Hepatocyte (in vitro differentiated cells): ENCODE measurements around the gene PLCXD3. TPM values are rescaled to one million over a fixed set of nuclear protein-coding genes. Genes with fewer than 3 reads are reported as not detected.

Experiments
- DNase-seq: peaks from one replicate; pipeline ENCODE4 v3.0.0-alpha.2; 2016; ENCODE audit warnings: low spot score
- H2AFZ ChIP-seq: fragments of 200-600 bp; sonication (generic); 2 replicates; pipeline ENCODE4 v1.6.0; 2016; ENCODE audit warnings: antibody characterized with exemption, mild to moderate bottlenecking
- H3K27ac ChIP-seq: fragments of 200-600 bp; sonication (generic); 2 replicates; pipeline ENCODE4 v1.5.1; 2016; ENCODE audit warnings: mild to moderate bottlenecking
- H3K27me3 ChIP-seq: fragments of 200-600 bp; sonication (generic); 2 replicates; pipeline ENCODE4 v1.6.1; 2016
- H3K36me3 ChIP-seq: fragments of 200-600 bp; sonication (generic); replicated peaks from 2 replicates; pipeline ENCODE4 v1.5.1; 2016; ENCODE audit warnings: low read depth; ENCODE audit not compliant: insufficient read depth
- H3K4me1 ChIP-seq: fragments of 200-600 bp; sonication (generic); 2 replicates; pipeline ENCODE4 v1.5.1; 2016; ENCODE audit warnings: mild to moderate bottlenecking, moderate library complexity; ENCODE audit not compliant: insufficient read depth
- H3K4me2 ChIP-seq: fragments of 200-600 bp; sonication (generic); 2 replicates; pipeline ENCODE4 v1.6.0; 2016
- H3K4me3 ChIP-seq: fragments of 200-600 bp; sonication (generic); 2 replicates; pipeline ENCODE4 v1.5.1; 2016; ENCODE audit warnings: mild to moderate bottlenecking
- H3K79me2 ChIP-seq: fragments of 200-600 bp; sonication (generic); 2 replicates; pipeline ENCODE4 v1.6.0; 2017; ENCODE audit warnings: mild to moderate bottlenecking
- H3K9me2 ChIP-seq: fragments of 200-600 bp; sonication (generic); replicated peaks from 2 replicates; pipeline ENCODE4 v1.6.0; 2017; ENCODE audit warnings: mild to moderate bottlenecking; ENCODE audit not compliant: insufficient read depth
- H3K9me3 ChIP-seq: fragments of 200-600 bp; sonication (generic); 2 replicates; pipeline ENCODE4 v1.5.1; 2016; ENCODE audit warnings: low read depth, mild to moderate bottlenecking
- H4K20me1 ChIP-seq: fragments of 200-600 bp; sonication (generic); 2 replicates; pipeline ENCODE4 v1.6.0; 2016; ENCODE audit warnings: mild to moderate bottlenecking; ENCODE audit not compliant: insufficient read depth, poor library complexity, severe bottlenecking
- EZH2 ChIP-seq: fragments of 200-600 bp; sonication (generic); IDR thresholded peaks from 2 replicates; pipeline ENCODE4 v1.6.1; 2016; ENCODE audit warnings: antibody characterized with exemption, mild to moderate bottlenecking, borderline replicate concordance
- EZH2phosphoT487 ChIP-seq: fragments of 200-600 bp; sonication (generic); IDR thresholded peaks from one replicate; pipeline ENCODE4 v1.6.1; 2018; ENCODE audit warnings: antibody characterized with exemption, mild to moderate bottlenecking, low read depth, moderate library complexity; ENCODE audit not compliant: unreplicated experiment, severe bottlenecking
- WGBS: methylation state at CpG from one replicate; pipeline ENCODE4 v1.1.6; 2016; ENCODE audit warnings: low lambda C conversion rate; ENCODE audit errors: missing lambda C conversion rate; 5-methylcytosine and 5-hydroxymethylcytosine counted together
- polyA plus RNA-seq: library from polyadenylated mRNA; unstranded; fragments of >200 nt; fragmentation: Nextera tagmentation; extraction: Ambion mirVana; gene quantifications from 2 replicates; pipeline ENCODE4 v1.2.1, GENCODE V29; 2016
- total RNA-seq: library from RNA; depleted of rRNA; stranded (reverse); fragments of >200 nt; gene quantifications from 2 replicates; pipeline ENCODE4 v1.2.3, GENCODE V29; 2014
- TF ChIP-seq, protein P1 (sequence below): fragments of 200-600 bp; sonication (generic); IDR thresholded peaks from 2 replicates; pipeline ENCODE4 v1.5.1; 2016; ENCODE audit warnings: antibody characterized with exemption, mild to moderate bottlenecking; ENCODE audit not compliant: poor library complexity

The PLCXD3 gene
- total and polyA plus RNA-seq, 2 experiments from 2014 or later: 0.47 to 2.2 TPM

- no peaks in the 10 kb centered on the region for H3K27me3 ChIP-seq
- WGBS: 75% methylated on average over 2 of the region's 2 CpGs
- H4K20me1 ChIP-seq: no peaks in the 10 kb centered on the region
- DNase-seq: no peak
- H3K36me3 ChIP-seq: no peaks in the 10 kb centered on the region
- H3K79me2 ChIP-seq: no peaks in the 10 kb centered on the region
- no peaks in the 10 kb centered on the region for H3K9me2 ChIP-seq
- H3K4me3 ChIP-seq: no peak overlapping the region
- H3K4me2 ChIP-seq: no peak overlapping the region
- H3K27ac ChIP-seq: no peak overlapping the region
- no peak for TF ChIP-seq EZH2
- no peak for TF ChIP-seq EZH2phosphoT487
- TF ChIP-seq, protein P1, sequence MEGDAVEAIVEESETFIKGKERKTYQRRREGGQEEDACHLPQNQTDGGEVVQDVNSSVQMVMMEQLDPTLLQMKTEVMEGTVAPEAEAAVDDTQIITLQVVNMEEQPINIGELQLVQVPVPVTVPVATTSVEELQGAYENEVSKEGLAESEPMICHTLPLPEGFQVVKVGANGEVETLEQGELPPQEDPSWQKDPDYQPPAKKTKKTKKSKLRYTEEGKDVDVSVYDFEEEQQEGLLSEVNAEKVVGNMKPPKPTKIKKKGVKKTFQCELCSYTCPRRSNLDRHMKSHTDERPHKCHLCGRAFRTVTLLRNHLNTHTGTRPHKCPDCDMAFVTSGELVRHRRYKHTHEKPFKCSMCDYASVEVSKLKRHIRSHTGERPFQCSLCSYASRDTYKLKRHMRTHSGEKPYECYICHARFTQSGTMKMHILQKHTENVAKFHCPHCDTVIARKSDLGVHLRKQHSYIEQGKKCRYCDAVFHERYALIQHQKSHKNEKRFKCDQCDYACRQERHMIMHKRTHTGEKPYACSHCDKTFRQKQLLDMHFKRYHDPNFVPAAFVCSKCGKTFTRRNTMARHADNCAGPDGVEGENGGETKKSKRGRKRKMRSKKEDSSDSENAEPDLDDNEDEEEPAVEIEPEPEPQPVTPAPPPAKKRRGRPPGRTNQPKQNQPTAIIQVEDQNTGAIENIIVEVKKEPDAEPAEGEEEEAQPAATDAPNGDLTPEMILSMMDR: no peak
- H3K9me3 ChIP-seq: no peaks in the 10 kb centered on the region
- no peaks in the 10 kb centered on the region for H3K4me1 ChIP-seq
- no peak overlapping the region for H2AFZ ChIP-seq
Measured at GRCh38 chr5:41279040-41279439, 231.4 kb downstream of the PLCXD3 start.

GRCh38 chr5:41277476-41278245, 232.7 kb downstream of the PLCXD3 start:
- no peak overlapping the region for H3K4me2 ChIP-seq
- H4K20me1 ChIP-seq: no peaks in the 10 kb centered on the region
- H2AFZ ChIP-seq: no peak overlapping the region
- no peak overlapping the region for H3K4me3 ChIP-seq
- H3K9me3 ChIP-seq: no peaks in the 10 kb centered on the region
- H3K27me3 ChIP-seq: no peaks in the 10 kb centered on the region
- TF ChIP-seq, protein P1: no peak
- no peak for TF ChIP-seq EZH2
- no peaks in the 10 kb centered on the region for H3K4me1 ChIP-seq
- H3K9me2 ChIP-seq: no peaks in the 10 kb centered on the region
- H3K79me2 ChIP-seq: no peaks in the 10 kb centered on the region
- H3K27ac ChIP-seq: no peak overlapping the region
- no peaks in the 10 kb centered on the region for H3K36me3 ChIP-seq
- WGBS: 87% methylated on average over 4 of the region's 4 CpGs
- DNase-seq: no peak

- Histone ChIP-seq H3K4me2 (no peak overlapping the region), H3K4me3 (no peak overlapping the region)
- 81% methylated on average over 8 of the region's 8 CpGs for WGBS
Measured at GRCh38 chr5:41275813-41276512, 234.4 kb downstream of the PLCXD3 start.

More at GRCh38 chr5:41275813-41276512, 234.4 kb downstream of the PLCXD3 start:
- Histone ChIP-seq H3K9me2 (no peaks in the 10 kb centered on the region), H3K4me1 (no peaks in the 10 kb centered on the region), H3K27me3 (no peaks in the 10 kb centered on the region), H3K36me3 (no peaks in the 10 kb centered on the region), H3K27ac (no peak overlapping the region), H4K20me1 (no peaks in the 10 kb centered on the region), H2AFZ (no peak overlapping the region), H3K79me2 (no peaks in the 10 kb centered on the region), H3K9me3 (no peaks in the 10 kb centered on the region)
- no peak for DNase-seq
- TF ChIP-seq EZH2 (no peak), EZH2phosphoT487 (no peak)
- TF ChIP-seq, protein P1: no peak
